T-helper 17 cell (primary cell): ENCODE data around the gene RFNG. TPM values are rescaled to one million over a fixed set of nuclear protein-coding genes. Genes with fewer than 3 reads are reported as not detected.
A peak's percentile ranks its signal among the peaks of the same experiment; 100 is the strongest.

Source experiments
- ATAC-seq: fragments of 150-1000 bp; cut with Tn5 transposase; 2 replicates; pipeline ENCODE4 v1.10.0; 2021; ENCODE audit warnings: mild to moderate bottlenecking, moderate library complexity
- DNase-seq, 3 donors: peaks; one replicate each; pipeline versions ENCODE4 v3.0.0 to v3.0.0-alpha.2; 2020 to 2021
- H3K9me3 ChIP-seq: one replicate; pipeline ENCODE4 v1.7.0; 2013; ENCODE audit warnings: low read length, mild to moderate bottlenecking; ENCODE audit not compliant: control insufficient read depth, poor library complexity, severe bottlenecking
- H3K27ac Mint-ChIP-seq: one replicate; pipeline ENCODE4 v1.8.0; 2022; ENCODE audit warnings: mild to moderate bottlenecking, moderate library complexity, mixed read lengths
- H3K27me3 Mint-ChIP-seq: one replicate; pipeline ENCODE4 v1.8.0; 2022; ENCODE audit warnings: mixed read lengths
- H3K36me3 Mint-ChIP-seq: one replicate; pipeline ENCODE4 v1.8.0; 2022; ENCODE audit warnings: low read depth, mixed read lengths
- H3K4me1 Mint-ChIP-seq: one replicate; pipeline ENCODE4 v1.8.0; 2022; ENCODE audit warnings: mild to moderate bottlenecking, mixed read lengths
- H3K4me3 Mint-ChIP-seq: one replicate; pipeline ENCODE4 v1.8.0; 2022; ENCODE audit warnings: mild to moderate bottlenecking, moderate library complexity, mixed read lengths
- total RNA-seq, 4 donors: library from RNA in 2 of 4; stranded (reverse) in 2 of 4; gene quantifications; one replicate each; pipeline ENCODE4 v1.2.3 and lab custom pipeline; 2022 to 2026

Gene RFNG
- total RNA-seq, 2 donors from 2014 or later, result 26.5 to 28.3 TPM

DNA sequence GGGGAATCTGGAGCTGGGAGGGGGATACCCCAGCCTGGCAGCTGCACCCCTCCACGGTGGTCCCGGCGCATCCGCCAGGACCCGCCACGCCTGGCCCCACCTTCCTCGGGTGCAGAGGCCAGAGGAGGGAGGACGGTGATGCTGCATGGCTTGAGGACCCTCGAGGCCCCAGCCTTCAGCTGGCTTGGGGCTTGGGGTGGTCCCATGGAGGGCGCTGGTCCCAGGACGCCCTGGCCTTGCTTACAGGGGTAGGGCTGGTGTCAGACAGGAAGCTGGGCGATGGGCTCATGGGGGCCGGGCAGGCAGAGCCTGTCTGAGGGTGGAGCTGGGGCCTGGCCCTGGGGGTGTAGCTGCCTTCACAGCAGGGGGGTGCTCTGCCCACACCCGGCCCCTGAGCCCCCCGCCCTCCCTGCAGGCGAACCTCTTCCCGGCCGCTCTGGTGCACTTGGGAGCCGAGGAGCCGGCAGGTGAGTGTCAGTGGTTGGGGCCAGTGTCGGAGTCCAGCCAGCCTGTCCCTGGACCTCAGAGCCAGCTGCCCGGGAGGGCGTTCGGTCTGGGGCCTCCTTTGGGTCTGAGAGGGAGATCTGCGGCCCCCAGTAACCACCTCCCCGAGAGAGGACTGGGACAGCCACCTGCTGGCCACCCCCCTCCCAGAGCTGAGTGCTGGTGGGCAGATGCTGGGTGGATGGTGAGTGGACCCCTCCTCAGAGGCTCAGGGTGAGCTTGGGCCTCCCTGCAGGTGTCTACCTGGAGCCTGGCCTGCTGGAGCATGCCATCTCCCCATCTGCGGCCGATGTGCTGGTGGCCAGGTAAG lies 35.3 kb downstream of the RFNG start:
- DNase-seq, result no peak
- H3K9me3 ChIP-seq, result no peaks in the 10 kb centered on the region
- Mint-ChIP-seq H3K36me3 (no peaks in the 10 kb centered on the region), H3K4me1 (peaks cover 5% of the 10 kb centered on the region), H3K27me3 (no peaks in the 10 kb centered on the region), H3K4me3 (no peak overlapping the region), H3K27ac (no peak overlapping the region)
- no peak for ATAC-seq

DNA sequence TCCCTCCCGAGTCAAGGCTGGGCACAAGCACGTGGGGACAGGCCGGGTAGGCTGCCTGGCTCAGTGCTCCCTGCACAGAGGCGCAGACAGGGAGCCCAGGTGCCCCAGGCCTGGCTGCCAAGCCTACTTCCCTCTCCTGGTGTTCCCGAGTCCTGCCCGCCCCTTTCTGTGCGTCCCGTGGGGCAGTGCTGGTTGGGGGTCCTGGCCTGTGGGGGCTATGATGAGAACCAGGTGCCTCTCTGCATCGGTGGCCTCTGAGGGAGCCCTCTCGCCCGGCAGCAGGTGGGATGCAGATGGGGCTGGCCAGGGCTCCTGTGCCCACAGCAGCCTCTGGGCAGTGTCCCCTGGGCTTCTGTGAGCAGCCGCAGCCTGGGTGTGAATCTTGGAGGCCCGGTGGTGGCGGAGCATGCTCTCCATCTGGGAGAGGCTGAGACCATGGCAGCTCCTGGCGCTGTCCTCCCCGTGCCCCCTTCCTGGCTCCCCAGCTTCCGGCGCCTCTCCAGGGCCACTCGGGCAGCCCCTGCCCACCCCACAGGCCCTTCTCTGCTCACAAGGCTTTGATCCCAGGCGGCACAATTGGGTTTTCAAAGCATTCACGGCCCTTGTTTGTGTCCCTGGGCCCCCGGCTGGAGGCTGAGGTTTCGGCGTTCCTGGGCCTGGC lies 36.2 kb downstream of the RFNG start:
- ATAC-seq, result no peak
- H3K4me1 Mint-ChIP-seq, result peaks cover 2% of the 10 kb centered on the region
- no peaks in the 10 kb centered on the region for H3K36me3 Mint-ChIP-seq
- H3K27me3 Mint-ChIP-seq, result no peaks in the 10 kb centered on the region
- H3K27ac Mint-ChIP-seq, result no peak overlapping the region
- DNase-seq, result no peak
- H3K4me3 Mint-ChIP-seq, result no peak overlapping the region
- no peaks in the 10 kb centered on the region for H3K9me3 ChIP-seq

DNA sequence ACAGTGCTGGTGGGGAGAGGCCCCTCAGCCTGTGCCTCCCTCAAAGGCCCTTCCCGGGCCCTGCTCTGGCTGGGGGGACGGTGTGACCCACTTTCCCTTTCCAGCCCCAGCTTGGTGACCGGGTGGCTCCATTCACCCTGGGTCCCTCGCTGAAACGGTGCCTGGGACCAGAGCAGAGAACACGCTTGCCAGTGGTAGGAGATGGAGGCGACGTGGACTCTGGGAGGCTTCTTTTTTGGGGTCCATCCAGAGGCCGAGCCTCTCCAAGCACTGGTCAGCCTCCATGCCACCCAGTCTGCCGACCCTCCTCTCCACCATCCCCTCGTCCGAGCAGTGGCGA lies 36.7 kb downstream of the RFNG start:
- no peak overlapping the region for H3K27ac Mint-ChIP-seq
- no peak overlapping the region for H3K4me3 Mint-ChIP-seq
- no peaks in the 10 kb centered on the region for H3K9me3 ChIP-seq
- no peak for ATAC-seq
- H3K27me3 Mint-ChIP-seq, result no peaks in the 10 kb centered on the region
- DNase-seq, result no peak
- H3K4me1 Mint-ChIP-seq, result no peaks in the 10 kb centered on the region
- H3K36me3 Mint-ChIP-seq, result no peaks in the 10 kb centered on the region

DNA sequence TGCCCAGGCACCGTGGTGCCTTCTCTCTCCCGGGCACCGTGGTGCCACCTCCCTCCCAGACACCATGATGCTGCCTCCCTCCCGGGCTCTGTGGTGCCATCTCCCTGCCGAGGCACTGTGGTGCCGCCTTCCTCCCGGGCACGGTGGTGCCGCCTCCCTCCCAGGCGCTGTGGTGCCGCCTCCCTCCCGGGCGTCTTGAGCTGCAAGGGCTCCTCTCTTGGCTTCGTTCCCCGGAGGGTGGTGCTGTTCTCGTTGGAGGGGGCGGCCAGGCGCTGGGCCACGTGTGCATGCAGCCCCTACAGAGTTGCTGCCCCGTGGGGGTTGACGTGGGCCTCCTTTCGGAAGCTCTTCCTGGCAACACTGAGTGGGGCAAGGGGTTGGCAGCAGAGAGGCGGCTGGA lies 37.2 kb downstream of the RFNG start:
- H3K36me3 Mint-ChIP-seq, result no peaks in the 10 kb centered on the region
- H3K4me1 Mint-ChIP-seq, result no peaks in the 10 kb centered on the region
- DNase-seq (no peak), ATAC-seq (peak; percentile 30)
- H3K9me3 ChIP-seq, result no peaks in the 10 kb centered on the region
- H3K4me3 Mint-ChIP-seq, result no peak overlapping the region
- H3K27me3 Mint-ChIP-seq, result no peaks in the 10 kb centered on the region
- no peak overlapping the region for H3K27ac Mint-ChIP-seq

DNA sequence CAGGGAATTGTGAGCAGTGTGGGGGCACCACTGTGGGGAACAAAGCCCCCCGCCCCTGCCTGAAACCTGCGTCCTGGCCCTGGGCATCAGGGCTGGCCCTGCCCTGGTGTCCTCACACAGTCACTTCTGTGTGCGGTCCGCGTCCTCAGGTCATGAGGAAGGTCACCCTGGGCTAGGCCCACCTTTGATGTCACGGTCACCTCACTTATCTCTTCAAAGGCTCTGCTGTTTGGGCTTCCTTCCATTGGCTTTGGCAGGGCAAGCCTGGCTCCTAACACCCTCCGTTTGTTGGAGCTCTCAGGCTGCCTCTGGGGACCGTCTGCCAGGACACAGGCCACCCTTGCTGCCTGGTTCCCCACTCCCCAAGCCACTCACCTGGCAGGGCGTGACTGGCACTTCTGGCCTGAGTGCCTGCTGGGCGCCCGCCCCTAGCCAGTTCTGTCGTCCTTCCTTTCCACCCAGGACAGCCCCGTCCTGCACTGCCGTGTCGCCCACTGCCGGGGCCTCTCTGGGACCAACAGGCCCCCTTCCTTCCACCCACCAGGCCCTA lies 37.8 kb downstream of the RFNG start:
- H3K4me3 Mint-ChIP-seq, result no peak overlapping the region
- DNase-seq, result no peak
- no peak overlapping the region for H3K27ac Mint-ChIP-seq
- no peak for ATAC-seq
- H3K9me3 ChIP-seq, result no peaks in the 10 kb centered on the region
- no peaks in the 10 kb centered on the region for H3K36me3 Mint-ChIP-seq
- H3K4me1 Mint-ChIP-seq, result no peaks in the 10 kb centered on the region
- H3K27me3 Mint-ChIP-seq, result no peaks in the 10 kb centered on the region

DNA sequence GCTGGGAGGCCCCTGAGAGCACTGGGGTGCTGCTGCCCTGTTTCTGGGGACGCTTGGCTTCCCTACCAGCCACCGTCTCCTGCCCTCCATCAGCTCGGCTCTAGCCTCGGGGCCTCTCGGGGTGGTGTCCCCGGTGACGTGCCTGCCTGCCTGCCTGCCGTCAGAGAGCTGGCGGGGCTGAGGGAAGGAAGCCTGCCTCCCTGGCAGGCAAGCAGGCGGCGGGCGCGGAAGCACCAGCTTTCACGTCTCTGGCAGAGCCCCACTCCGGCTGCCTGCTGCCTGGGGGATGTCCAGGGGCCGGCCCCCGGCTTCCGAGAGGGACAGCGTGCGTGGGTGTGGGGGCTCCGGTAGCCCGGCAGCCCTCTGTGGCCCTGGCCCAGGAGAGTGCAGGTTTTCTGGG lies 38.3 kb downstream of the RFNG start:
- no peaks in the 10 kb centered on the region for H3K4me1 Mint-ChIP-seq
- DNase-seq (no peak), ATAC-seq (no peak)
- H3K27ac Mint-ChIP-seq, result no peak overlapping the region
- H3K27me3 Mint-ChIP-seq, result no peaks in the 10 kb centered on the region
- H3K36me3 Mint-ChIP-seq, result no peaks in the 10 kb centered on the region
- H3K4me3 Mint-ChIP-seq, result no peak overlapping the region
- no peaks in the 10 kb centered on the region for H3K9me3 ChIP-seq

DNA sequence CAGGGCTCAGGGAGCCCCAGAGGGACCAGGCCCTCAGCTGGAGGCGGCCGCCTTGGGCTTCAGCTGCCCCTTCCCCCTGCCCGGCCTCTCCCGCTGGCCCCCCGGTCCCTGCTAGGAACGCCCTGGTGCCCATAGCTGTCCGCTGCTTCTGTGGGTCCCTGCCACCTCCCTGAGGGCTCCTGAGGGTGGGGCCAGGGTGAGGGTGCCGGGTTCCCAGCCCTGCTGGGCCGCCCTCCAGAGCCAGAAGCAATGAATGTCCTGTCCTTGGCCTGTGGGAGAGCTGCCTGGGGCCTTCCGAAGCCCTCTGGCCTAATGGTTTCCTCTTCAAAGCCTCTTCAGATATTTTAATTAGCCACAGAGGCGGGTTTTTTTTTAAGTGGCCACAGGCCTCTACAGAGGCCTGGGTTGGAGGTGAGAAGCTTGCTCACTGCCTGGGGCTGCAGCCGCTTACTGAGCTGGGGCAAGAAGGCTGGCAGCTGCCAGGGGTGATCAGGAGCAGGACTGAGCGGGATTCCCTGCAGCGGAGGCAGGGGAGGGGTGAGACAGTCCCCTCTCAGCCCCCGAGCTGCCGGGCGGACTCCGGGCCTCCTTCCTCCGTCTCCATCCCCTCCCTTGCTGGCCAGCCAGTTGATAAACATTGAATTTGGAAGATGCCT lies 38.8 kb downstream of the RFNG start:
- Mint-ChIP-seq H3K27me3 (no peaks in the 10 kb centered on the region), H3K36me3 (no peaks in the 10 kb centered on the region)

DNA sequence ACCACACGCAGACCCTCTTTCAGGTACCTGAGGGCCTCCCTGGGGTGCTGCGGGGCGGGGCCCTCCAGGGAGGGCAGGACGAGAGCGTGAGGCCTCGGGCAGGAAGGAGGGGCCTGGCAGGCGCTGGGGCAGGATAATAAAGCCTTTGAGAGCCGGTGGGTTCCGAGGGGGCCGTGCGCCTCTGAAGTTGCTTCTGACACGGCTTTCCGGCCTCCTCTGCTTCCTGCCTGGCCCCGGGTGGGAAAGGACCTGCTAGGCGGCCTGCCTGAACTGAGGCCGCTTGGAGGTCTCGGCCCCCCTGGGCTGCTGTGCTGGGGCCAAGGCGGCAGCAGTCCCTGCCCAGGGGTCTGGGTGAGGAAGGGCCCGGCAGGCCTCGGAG lies 39.4 kb downstream of the RFNG start:
- no peaks in the 10 kb centered on the region for H3K36me3 Mint-ChIP-seq
- no peaks in the 10 kb centered on the region for H3K4me1 Mint-ChIP-seq
- H3K27me3 Mint-ChIP-seq, result no peaks in the 10 kb centered on the region
- H3K4me3 Mint-ChIP-seq, result no peak overlapping the region
- DNase-seq (no peak), ATAC-seq (no peak)
- H3K27ac Mint-ChIP-seq, result no peak overlapping the region
- no peaks in the 10 kb centered on the region for H3K9me3 ChIP-seq

More for the DNA sequence above, 38.8 kb downstream of the RFNG start:
- H3K9me3 ChIP-seq, result no peaks in the 10 kb centered on the region
- H3K27ac Mint-ChIP-seq, result no peak overlapping the region
- ATAC-seq (no peak), DNase-seq (no peak)
- H3K4me3 Mint-ChIP-seq, result no peak overlapping the region
- H3K4me1 Mint-ChIP-seq, result no peaks in the 10 kb centered on the region

DNA sequence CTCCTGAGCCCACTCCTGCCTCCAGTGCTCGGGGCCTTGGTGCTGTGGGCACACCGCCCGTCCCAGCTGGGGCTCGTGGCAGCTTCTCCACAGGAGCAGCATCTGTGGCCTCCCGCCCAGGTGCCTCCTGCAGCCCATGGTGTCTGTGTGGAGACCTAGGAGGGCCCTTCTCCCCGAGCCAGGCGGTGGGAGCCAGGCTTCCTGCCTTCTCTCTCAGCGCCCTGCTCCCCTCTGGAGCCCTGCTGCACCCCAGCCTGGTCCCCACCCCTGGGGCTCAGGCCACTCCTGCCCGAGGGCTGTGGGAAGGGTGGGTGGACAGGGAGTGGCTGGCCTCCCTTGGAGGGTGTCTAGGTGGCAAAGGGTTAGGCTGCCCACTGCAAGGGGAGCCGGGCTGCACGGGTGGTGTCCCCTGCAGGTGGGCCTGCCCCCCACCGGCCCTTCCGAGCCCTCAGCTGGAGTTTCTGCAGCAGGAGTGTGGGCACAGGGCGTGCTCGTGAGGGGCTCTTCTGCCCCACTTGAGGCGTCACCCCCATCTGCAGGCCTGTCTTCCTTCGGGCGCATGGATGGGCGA lies 39.9 kb downstream of the RFNG start:
- no peak for ATAC-seq
- no peaks in the 10 kb centered on the region for H3K4me1 Mint-ChIP-seq
- H3K27me3 Mint-ChIP-seq, result no peaks in the 10 kb centered on the region
- DNase-seq, result no peak
- H3K4me3 Mint-ChIP-seq, result no peak overlapping the region
- H3K36me3 Mint-ChIP-seq, result no peaks in the 10 kb centered on the region
- H3K9me3 ChIP-seq, result no peaks in the 10 kb centered on the region
- no peak overlapping the region for H3K27ac Mint-ChIP-seq

DNA sequence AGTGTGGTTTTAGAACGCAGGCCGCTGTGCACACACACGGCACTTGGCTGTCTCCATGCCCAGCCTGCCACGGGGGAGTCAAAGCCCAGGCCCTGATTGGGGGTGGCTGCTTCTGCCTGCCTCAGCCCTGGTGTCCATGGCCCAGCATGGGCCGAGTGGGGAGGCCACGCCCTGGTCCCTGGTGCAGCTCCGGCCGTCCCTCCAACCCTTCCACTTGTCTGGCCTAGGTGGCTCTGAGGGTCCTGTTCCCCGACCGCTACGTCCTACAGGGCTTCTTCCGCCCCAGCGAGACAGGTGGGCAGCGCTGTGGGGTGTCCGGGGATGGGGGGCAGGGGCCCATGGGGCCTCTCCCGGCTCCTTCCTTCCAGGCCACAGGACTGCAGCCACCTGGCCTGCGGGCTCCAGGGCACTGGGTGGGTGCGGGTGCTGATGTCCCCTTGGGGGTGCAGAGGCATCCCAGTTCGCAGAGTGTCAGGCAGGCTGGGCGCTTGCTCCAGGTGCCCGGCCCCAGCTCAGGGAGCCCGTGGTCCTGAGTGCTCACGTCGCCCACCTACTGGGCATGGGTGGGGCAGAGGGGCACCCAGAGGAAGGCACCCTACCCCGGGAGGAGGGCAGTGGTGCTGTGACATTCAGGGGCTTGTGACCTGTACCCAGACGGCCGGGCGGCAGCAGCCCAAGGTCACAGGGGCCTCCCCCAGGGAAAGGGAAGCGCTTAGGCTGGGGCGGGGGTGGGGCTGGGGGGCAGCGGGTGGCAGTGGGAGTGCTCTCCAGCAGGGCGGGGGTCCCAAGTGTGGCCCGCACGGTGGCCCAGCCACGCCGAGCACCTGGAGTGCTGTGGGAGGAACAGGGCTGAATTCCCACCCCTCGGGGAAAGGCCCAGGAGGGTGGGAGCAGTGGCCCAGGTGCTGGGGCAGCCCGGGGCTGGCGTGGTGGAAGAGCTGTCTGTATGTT lies 40.8 kb downstream of the RFNG start:
- Mint-ChIP-seq H3K27ac (no peak overlapping the region), H3K4me1 (no peaks in the 10 kb centered on the region), H3K4me3 (no peak overlapping the region), H3K36me3 (no peaks in the 10 kb centered on the region), H3K27me3 (no peaks in the 10 kb centered on the region)
- DNase-seq (no peak), ATAC-seq (no peak)
- no peaks in the 10 kb centered on the region for H3K9me3 ChIP-seq

DNA sequence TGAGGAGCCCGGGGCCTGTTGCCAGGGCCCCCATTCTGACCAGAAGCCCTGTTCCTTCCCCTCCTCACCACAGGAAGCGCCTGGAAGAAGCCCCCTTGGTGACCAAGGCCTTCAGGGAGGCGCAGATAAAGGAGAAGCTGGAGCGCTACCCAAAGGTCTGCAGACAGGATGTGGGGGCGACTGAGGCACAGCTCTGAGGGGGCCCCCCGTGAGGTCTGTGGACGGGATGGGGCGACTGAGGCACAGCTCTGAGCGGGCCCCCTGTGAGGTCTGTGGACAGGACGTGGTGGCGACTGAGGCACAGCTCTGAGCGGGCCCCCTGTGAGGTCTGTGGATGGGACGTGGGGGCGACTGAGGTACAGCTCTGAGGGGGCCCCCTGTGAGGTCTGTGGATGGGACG lies 42.2 kb downstream of the RFNG start:
- H3K4me1 Mint-ChIP-seq, result no peaks in the 10 kb centered on the region
- no peak overlapping the region for H3K4me3 Mint-ChIP-seq
- H3K36me3 Mint-ChIP-seq, result no peaks in the 10 kb centered on the region
- ATAC-seq (no peak), DNase-seq (no peak)
- no peak overlapping the region for H3K27ac Mint-ChIP-seq
- H3K9me3 ChIP-seq, result no peaks in the 10 kb centered on the region
- no peaks in the 10 kb centered on the region for H3K27me3 Mint-ChIP-seq

DNA sequence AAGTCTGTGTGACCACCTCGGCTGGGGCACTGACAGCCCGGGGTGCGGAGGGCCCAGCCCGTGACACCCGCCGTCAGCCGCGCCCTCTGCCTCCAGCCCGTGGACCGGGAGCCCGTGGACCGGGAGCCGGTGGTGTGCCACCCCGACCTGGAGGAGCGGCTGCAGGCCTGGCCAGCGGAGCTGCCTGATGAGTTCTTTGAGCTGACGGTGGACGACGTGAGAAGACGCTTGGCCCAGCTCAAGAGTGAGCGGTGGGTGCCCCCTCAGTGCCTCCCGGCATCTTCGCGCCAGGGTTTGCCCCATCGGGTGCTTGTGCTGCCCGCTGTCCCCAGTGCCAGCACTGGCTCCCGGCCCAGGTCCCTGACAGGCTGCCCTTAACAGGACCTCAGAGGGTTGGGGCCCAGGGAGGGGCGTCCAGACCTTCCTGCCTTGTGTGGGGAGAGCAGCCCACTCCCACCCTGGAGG lies 42.6 kb downstream of the RFNG start:
- Mint-ChIP-seq H3K36me3 (no peaks in the 10 kb centered on the region), H3K4me1 (no peaks in the 10 kb centered on the region), H3K27me3 (no peaks in the 10 kb centered on the region), H3K4me3 (no peak overlapping the region), H3K27ac (no peak overlapping the region)
- ATAC-seq, result no peak
- no peaks in the 10 kb centered on the region for H3K9me3 ChIP-seq
- no peak for DNase-seq
